ENCODE results near the gene PDE4A.
"Not testable (repeated sequence)": the region's sequence is repeated elsewhere in the genome, so short reads cannot be mapped to it uniquely, and the experiment has no call there.

The PDE4A gene

DNA sequence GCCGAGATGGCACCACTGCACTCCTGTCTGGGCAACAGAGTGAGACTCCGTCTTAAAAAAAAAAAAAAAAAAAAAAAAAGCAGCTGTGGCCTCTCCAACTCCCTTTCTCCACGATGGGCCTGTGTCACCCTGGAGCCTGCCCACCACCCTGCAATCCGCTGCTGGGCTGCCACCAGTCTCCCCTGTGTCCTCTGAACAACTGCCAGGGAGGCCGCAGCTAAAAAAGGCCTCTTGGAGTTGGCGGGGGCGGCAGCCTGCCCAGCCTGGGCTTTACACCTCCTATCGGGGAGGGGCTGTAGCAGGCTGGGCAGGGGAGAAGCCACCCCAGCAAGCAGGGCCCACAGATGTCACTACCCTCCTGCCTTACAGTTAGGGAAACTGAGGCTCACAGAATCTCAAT lies 20.5 kb upstream of the PDE4A start:
- in situ Hi-C loops (cut with MboI; ENCODE audit: low sequenced_read_pairs), result loop anchor here (25.0 kb wide), 2 partner anchors 288 to 463 kb away; partner anchors contain the start of genes ANGPTL6, EIF3G, OLFM2 and P2RY11

DNA sequence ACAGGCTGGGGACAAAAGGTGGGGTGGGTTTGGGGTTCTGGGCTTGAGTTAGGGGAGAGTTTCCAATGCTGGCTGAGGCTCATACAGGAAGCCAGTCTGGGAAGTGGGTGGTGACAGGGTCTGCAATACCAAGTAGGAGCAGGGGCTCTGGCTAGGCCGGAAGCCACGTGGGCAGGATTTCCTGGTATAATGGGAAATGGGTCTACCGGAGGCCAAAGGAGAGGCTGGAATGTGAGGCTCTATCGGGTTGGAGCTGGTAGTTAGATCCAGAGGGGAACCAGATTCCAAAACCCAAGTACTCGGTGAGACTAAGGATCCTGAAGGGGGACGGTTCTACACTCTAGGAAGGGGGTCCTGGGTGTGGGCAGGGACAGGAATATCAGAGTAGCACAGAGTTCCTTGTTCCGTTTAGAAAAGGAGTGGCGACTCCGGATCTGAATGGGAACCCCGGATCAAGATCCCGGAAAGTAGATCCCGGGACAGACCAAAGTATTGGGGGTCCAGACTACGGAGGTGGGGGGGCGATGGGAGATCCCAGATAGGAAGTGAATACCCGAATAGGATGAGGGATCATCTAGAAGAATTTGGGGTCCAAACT lies 17.8 kb upstream of the PDE4A start:
- in situ Hi-C loops (cut with MboI; ENCODE audit: low sequenced_read_pairs), result no loop called here

DNA sequence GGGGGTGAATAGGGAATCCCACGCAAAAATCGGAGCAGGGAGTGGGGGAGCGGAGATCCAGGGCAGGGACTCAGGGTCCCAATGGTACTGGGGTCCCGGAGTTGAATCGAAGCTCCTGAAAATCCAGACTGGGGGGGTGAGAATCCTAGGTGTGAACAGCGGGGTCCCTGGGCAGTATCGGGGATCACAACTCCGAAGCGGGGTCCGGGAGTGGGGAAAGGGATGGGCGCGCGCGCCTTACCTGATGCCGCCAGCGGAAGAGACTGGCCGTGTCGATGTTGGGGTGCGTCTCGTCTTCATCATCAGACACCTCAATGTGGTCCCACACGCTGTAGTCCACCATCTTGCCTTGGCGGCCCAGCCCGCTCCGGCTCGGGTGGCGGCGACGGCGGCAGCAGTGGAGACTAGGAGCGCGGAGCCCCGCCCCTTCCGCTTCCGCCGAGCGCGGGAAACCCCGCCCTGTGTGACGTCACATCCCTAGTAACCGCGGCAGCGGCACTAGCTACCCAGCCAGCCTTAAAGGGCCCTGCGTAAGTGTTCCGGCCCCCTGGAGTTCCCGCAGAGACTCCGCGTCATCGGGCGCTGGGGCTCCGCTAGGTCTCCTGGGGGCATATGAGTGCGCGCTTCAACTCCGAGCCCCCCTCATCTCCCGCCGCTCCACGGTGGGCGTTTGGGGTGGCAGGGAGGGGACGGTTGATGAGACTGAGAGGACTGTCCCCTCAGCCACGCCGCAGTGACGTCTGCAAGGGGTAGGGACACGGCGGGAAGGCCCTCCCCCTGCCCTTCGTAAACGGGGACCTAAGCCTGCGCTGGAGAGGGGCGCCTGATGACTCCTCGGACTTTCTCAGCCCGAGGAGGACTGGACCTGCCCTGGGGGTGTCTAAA lies 17.0 kb upstream of the PDE4A start, which contains the start of gene CDC37:
Gene CDC37, minus strand, starts transcription at position 406 of the 885 bp plus-strand sequence. Its CDS starts 63 bp downstream, at position 343.
- in situ Hi-C loops (cut with MboI; ENCODE audit: low sequenced_read_pairs), result no loop called here

- in situ Hi-C loops (cut with MboI; ENCODE audit: low sequenced_read_pairs), result no loop called here
These were observed 15.2 kb upstream of the PDE4A start for GRCh38 chr19:10404888-10405820.

- in situ Hi-C loops (cut with MboI; ENCODE audit: low sequenced_read_pairs), result no loop called here
These were observed 14.1 kb upstream of the PDE4A start for GRCh38 chr19:10406191-10406590.

DNA sequence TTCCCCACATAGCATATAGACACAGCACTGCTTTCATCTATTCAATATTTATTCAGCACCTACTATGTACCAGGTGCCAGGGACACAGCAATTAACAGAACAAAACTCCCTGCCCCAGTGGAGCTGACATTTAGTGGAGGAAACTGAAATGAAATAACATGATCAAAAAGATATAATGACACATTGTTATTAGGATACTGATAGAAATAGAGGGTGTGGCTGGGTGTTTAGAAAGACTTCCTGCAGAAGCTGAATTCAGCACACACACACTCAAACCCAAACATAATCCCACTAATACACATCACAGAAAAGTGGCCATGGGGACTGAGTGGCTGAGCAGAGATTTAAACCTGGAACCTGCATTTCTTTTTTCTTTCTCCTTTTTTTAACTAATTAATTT lies 13.2 kb upstream of the PDE4A start:
- in situ Hi-C loops (cut with MboI; ENCODE audit: low sequenced_read_pairs), result no loop called here

DNA sequence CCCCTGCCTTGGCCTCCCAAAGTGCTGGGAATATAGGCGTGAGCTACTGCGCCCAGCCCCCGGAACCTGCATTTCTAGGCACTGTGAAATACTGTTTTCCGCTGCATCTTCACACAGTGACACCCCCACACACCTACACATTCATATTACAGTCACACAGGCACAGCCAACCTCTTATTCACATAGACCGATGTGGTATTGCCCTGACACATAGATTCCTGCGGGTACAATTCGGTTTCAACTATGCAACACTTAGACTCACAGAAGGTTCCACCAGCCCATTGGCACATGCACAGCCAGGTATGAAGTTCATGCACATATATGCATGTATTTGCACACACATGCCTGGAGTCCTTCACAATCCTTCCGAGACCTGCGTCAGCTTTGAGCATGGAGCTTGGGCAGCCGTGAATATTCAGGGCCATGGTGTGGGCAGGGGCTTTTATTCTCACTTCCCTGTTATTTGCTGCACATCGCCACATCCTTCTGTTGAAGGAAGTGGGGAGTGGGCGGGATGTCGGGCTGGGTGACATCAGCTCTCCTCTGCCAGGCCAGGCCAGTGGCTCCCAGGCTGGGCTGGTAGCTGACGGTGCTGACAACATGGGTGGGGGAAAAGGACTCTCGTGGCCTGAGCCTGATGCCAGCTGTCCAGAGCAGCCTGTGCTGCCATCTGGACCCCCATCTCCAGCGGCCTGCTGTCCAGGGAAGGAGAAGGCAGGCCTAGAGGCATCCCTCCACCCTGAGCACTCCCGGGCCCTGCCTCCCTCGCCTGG lies 11.6 kb upstream of the PDE4A start:
- in situ Hi-C loops (cut with MboI; ENCODE audit: low sequenced_read_pairs), result no loop called here

GRCh38 chr19:10411224-10411623 lies 9.1 kb upstream of the PDE4A start:
- in situ Hi-C loops (cut with MboI; ENCODE audit: low sequenced_read_pairs), result not testable (repeated sequence)

GRCh38 chr19:10412257-10412977 lies 7.9 kb upstream of the PDE4A start:
- in situ Hi-C loops (cut with MboI; ENCODE audit: low sequenced_read_pairs), result no loop called here

GRCh38 chr19:10416083-10416379 lies 4.3 kb upstream of the PDE4A start:
- in situ Hi-C loops (cut with MboI; ENCODE audit: low sequenced_read_pairs), result no loop called here

DNA sequence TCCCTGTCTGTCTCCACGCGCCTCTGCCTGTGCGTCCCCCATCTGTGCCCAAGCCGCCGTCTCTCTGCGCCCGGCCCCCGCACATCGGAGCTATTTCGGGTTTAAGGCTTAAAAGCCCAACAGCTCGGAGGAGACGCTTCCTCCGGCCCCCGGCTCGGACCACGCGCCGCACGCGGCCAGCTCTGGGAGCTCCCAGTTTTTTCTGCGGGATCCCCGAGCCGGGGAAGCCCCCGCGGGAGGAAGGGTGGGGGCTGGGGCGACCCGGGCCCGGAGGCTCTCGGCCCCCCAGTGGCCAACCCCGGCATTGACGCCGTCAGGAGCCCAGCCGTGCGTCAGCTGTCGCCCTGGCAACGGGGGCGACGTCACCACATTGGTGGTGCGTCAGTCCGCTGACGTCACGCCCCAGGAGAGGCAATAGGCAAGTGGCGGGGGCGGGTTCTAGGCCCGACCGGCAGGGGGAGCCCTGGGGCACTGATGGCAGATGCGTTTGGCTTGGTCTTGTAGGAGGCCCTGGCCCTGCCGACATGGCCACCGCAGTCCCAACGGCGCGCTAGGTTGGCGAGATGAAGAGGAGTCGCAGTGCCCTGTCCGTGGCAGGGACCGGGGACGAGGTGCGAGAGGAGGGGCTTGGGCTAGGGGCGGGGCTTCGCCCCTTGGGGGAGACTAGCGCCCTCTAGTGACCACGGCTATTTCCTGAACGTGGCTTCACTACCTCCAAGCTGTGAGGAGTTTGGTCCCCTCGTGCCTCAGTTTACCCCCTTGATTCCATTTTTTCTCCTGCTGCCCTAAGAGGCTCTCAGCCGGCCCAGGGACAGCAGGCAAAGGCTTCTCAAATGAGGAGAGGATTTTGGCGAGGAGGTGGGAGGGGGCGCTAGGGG lies 3.7 kb upstream of the PDE4A start:
- in situ Hi-C loops (cut with MboI; ENCODE audit: low sequenced_read_pairs), result no loop called here

DNA sequence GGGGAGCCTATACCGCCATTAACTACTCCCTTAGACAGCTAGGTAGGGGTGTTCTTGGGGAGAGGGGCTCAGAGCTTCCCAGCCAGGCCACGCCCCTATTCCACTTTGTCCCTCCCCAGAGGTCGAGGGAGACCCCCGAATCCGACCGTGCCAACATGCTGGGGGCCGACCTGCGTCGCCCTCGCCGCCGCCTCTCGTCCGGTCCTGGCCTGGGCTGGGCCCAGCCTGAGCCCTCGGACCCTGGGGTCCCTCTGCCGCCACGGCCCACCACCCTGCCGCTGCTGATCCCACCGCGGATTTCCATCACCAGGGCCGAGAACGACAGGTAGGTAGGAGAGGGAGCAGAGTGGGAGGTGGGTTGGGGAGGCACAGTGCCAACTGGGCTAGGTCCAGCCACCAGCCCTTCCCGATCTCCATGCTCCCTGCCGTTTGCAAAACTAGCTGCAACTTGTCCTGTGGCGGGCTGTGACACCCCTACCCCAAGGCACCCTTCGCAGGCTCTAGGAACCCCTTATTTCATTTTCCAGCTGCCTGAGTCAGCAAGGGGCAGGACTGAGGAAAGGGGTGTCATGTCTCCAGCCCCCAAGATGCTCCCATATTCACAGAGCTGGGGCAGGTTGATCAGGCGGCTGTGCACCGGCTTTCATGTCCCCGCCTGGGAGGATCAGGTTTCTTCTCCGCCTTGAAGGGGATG lies 2.6 kb upstream of the PDE4A start:
- in situ Hi-C loops (cut with MboI; ENCODE audit: low sequenced_read_pairs), result no loop called here

DNA sequence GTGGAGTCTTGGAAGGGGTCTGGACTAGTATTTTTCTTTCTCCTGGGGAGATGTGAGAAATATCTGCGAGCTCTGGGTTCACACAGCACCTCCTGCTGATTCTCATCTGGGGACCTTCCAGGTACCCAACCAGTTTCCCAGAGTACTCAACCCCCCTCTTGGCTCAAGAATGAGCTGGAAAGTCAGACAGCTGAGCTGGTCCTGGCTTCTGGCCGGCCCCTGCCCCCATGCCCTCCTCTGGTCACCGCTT lies 2.2 kb upstream of the PDE4A start:
- in situ Hi-C loops (cut with MboI; ENCODE audit: low sequenced_read_pairs), result no loop called here

GRCh38 chr19:10418485-10419199 lies 1.7 kb upstream of the PDE4A start:
- in situ Hi-C loops (cut with MboI; ENCODE audit: low sequenced_read_pairs), result no loop called here

GRCh38 chr19:10419200-10419645 lies 1.1 kb upstream of the PDE4A start:
- in situ Hi-C loops (cut with MboI; ENCODE audit: low sequenced_read_pairs), result no loop called here

DNA sequence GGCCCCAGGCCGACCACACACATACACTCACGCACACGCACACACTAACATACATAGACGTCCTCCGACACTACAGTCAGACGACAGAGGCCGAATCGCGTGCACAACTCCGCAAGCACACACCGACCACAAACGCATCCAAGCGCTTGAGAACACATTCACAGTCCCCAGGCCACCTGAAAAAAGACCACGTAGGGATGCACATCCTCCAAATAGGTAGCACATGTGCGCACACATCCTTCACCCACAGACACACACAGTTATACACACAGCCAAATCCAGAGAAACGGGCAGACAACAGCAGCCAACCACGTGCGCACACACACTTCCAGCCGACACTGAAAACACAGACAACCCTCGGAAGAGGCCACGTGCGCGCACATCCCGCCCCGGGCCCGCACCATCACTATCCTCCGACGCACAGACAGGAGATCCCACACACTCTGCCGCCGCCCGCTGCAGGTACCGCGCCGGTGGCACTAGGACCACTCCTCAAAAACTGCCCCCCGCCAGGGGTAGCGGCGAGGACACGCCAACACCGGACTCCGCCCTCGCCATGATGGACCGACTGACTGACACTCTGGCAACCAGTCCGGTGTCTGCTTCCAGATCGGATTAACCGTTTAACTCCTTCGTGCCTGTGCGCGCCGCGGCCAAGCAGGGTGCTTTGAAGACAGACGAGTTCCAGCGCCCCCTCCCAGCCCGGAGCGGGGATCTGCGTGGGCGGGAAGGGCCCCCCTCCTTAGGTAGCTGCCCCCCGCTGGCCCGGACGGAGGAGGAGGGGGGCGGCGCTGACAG lies 493 bp upstream of the PDE4A start:
- in situ Hi-C loops (cut with MboI; ENCODE audit: low sequenced_read_pairs), result no loop called here

All from HL-60/S4 treated with retinoic acid at 250 ng/mL for 4 days and 3 days (cell line).